Measurements from ENCODE around the gene ZNF618.

DNA sequence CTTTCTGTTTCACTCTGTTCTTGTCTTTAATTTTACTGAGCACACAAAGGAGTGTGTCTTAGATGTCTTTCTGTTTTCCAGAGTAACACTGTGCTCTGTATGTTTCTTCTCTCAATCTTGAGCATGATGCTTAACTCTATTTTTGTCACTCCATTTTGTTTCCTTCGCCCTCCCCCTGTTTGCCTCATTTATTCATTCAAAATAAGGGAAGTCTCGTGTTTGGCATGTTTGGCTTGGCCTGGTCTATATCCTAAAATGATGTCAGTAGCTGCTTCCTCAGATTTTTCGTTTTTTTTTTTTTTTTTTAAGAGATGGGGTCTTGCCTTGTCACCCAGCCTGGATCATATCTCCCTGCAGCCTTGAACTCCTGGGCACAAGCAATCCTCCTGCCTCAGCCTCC lies 22.0 kb downstream of the ZNF618 start:
- no peak for TF ChIP-seq CTCF (conservative IDR thresholded peaks at IDR 0.05; ENCODE audit: low read length)
- TF ChIP-seq EZH2phosphoT487 (IDR thresholded peaks at IDR 0.05; ENCODE audit: borderline replicate concordance, low read depth, low read length): no peak
